ENCODE data around the gene KRTAP9-1.
"Not testable (repeated sequence)": the region's sequence is repeated elsewhere in the genome, so short reads cannot be mapped to it uniquely, and the experiment has no call there.

The KRTAP9-1 gene, protein sequence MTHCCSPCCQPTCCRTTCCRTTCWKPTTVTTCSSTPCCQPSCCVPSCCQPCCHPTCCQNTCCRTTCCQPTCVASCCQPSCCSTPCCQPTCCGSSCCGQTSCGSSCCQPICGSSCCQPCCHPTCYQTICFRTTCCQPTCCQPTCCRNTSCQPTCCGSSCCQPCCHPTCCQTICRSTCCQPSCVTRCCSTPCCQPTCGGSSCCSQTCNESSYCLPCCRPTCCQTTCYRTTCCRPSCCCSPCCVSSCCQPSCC

DNA sequence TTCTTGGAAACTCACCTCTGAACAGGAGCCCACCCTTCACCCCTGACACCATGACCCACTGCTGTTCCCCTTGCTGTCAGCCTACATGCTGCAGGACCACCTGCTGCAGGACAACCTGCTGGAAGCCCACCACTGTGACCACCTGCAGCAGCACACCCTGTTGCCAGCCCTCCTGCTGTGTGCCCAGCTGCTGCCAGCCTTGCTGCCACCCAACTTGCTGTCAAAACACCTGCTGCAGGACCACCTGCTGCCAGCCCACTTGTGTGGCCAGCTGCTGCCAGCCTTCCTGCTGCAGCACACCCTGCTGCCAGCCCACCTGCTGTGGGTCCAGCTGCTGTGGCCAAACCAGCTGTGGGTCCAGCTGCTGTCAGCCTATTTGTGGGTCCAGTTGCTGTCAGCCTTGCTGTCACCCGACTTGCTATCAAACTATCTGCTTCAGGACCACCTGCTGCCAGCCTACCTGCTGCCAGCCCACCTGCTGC lies at the start of gene KRTAP9-1:
Gene KRTAP9-1, plus strand, starts transcription at position 51 of the 482 bp plus-strand sequence. Its CDS starts 0 bp downstream, at position 51.
- DNase-seq: not testable (repeated sequence)

DNA sequence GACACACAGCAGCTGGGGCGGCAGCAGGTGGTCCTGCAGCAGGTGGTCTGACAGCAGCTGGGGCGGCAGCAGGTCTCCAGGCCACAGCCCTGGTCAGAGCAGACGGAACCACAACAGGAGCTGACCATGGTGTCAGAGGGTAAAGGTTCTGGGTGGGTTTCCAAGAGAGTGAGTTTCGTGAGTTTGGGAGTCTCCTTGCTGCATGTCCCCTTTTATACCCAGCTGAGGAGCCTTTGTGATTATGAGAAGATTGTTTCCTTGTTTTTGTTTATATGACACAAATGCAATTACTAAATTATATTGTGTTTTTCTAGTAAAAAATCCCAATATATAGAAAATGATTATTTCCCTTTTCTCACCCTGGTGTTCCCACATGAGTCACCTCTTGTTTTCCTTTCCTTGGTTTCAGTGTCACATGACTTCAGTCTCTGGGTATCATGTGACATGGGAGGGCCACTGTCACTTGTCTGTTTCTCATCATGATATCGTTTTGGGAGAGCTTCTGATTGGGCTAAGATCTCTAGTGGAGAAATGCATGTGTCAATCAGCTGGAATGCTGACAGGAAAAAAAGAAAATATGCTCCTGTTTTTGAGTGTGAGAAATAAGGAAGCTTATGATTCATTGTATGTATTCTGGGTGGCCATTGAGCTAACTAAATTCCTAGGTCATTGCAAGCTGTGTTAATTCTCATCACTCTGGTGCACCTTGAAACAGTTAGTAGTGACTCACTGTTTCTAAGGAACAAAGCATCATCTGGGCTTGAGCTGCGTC lies 49.1 kb upstream of the KRTAP9-1 start, which contains the start of gene KRTAP4-6:
Gene KRTAP4-6, minus strand, starts transcription at position 185 of the 772 bp plus-strand sequence. Its CDS starts 57 bp downstream, at position 128.
- no peak for DNase-seq

DNA sequence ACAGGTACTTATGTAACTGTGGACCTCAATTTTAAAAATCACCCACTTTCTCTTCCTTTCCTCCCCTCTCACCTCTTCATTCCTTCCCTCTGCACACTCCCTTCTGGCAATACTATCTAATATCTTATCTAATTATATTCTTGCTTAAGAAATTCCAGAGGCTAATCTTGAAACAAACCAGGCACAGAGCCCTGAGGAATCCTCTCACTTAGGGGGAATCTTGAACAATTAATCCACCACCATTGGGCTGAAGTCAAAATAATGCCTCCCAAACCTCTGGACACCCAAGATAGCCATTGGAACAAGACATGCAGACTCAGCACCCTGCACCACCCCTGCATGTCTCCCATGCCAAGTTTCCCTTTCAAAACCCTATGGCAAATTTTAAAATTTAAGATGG lies 48.3 kb upstream of the KRTAP9-1 start:
- no peak for DNase-seq

DNA sequence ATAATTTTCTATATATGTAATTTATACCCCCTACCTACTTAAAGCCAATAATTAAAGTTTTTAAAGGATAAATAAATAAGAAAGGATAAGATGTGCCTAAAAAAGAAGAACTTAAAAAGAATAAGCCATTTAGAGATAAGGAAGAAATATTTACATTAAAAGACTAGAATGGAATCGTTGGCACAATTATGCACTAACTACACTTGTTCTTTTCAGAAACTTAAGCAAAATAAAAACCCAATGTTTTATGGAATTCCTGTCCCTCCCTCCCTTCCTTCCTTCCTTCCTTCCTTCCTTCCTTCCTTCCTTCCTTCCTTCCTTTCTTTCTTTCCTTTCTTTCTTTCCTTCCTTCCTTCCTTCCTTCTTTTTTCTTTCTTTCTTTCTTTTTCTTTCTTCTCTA lies 44.8 kb upstream of the KRTAP9-1 start:
- no peak for DNase-seq

DNA sequence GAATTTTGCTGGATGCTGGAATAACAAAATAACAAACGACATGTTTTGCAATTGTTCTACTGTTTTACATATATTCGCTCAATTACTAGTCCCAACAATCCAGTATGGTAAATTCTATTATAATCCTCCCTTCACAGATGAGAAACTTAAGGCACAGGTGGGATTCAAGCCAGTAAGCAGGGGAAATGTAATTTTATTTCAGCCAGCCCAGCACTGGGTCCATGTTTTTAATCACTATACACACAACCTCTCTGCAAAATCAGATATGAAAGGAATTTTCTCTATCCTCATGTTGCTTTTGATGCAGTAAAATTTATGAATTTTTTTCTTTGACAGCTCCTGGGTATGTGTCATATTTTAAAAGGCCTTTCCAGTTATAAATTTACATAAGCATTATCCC lies 44.4 kb upstream of the KRTAP9-1 start:
- DNase-seq: no peak

DNA sequence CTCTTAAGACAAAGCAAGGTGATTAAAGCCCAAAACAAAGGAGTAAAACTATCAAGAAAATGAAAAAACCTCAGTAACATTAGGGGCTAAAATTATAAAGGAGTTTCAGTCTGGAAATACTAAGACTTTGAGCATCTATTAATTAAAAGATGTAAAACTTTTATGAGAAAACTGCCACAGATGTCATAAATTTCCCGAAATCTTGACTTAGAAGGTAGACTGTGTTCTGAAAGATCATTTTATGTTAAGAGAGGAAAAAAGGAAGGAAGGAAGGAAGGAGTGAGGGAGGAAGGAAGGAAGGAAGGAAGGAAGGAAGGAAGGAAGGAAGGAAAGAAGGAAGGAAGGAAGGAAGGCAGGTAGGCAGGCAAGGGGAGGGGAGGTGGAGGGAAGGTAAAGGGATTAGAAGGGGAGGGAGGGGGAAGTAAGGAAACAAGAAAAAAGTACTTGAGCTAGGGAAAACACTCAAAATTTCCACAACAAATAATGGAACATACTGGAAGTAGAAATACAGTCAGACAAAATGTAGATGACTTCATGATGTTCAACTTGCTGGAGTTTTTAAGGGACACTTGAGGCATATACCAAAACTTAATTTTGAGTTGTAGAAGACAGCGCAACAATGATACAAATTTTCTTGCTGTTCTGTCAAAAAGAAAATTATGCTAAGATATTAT lies 42.0 kb upstream of the KRTAP9-1 start:
- DNase-seq: no peak

DNA sequence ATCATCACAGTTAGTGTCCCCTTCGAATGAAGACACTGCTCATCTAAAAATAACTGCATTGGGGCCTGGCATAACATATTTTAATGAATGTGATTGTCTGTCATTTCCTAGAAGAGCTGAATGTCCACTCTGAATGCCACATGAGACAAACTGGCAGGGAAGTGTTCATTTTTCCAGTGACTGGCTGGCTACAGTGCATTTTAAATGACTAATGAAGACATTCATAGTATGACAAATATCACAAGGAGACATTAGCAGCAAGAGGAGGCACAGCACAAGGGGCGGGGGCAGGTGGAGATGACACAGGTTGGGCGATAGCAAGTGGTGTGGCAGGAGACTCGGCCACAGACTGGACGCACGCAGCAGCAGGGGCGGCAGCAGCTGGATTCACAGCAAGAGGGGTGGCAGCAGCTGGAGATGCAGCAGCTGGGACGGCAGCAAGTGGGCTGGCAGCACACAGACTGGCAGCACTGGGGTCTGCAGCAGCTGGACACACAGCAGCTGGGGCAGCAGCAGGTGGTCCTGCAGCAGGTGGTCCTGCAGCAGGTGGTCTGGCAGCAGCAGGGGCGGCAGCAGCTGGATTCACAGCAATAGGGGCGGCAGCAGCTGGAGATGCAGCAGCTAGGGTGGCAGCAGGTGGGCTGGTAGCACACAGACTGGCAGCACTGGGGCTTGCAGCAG lies 40.6 kb upstream of the KRTAP9-1 start:
- DNase-seq: not testable (repeated sequence)

DNA sequence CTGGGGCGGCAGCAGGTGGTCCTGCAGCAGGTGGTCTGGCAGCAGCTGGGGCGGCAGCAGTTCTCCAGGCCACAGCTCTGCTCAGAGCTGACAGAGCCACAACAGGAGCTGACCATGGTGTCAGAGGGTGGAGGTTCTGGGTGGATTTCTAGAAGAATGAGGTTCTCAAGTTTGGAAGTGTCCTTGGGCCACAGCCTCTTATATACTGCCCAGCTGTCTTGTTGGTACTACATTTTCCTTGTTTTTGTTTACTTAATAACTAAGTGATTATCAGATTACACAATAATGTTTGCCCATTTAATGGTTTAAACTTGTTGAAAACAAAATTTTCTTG lies 40.1 kb upstream of the KRTAP9-1 start, which contains the start of gene KRTAP4-5:
Gene KRTAP4-5, minus strand, starts transcription at position 174 of the 334 bp plus-strand sequence. Its CDS starts 58 bp downstream, at position 116.
- no peak for DNase-seq

DNA sequence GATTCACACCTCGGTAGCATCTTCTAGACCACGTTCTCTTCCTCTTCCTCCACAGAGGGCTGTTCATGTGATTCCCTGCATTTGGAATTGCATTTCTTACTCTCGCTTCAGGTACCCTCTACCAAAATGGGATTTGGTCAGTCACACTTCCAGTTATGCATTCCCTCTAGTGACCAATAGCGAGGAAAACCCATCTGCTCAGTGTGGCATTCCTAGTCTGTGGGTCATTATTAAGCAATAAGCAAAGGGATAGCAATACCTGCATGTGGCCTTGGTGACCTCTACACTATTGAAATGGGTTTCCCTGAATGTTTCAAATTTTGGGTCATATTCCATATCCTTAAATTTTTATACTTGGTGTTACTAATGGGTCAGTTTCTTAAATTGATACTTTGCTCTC lies 39.7 kb upstream of the KRTAP9-1 start:
- no peak for DNase-seq

DNA sequence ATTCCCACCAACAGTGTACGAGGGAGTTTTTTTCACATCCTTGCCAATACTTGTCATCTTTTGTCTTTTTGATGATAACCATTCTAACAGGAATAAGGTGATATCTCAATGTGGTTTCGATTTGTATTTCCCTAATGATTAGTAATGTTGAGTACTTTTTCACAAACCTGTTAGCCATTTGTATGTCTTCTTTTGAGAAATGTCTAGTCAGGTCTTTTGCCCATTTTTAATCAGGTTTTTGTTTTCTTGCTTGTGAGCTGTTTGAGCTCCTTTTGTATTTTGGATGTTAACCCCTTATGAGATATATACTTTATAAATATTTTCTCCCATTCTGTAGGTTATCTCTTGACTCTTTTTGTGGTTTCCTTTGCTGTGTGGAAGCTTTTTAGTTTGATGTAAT lies 38.2 kb upstream of the KRTAP9-1 start:
- no peak for DNase-seq

DNA sequence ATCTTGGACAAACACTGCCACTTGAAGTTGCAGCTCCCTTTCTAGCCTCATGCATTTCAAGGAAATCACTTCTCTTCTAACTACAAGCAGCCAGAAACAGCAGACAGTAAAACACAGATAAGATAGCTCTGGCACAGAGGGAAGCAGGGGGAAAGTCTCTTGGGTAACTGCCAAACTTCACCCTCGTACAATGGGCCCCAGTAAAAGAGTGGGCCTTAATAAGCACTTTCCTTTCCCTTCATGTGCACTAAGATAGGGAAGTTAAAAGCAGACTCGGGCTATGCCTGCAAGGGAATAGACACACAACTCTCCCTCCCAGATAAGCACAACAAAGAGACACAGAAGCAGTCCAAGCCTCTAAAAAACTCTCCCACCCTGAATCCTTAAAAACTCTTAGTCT lies 35.8 kb upstream of the KRTAP9-1 start:
- DNase-seq: no peak

DNA sequence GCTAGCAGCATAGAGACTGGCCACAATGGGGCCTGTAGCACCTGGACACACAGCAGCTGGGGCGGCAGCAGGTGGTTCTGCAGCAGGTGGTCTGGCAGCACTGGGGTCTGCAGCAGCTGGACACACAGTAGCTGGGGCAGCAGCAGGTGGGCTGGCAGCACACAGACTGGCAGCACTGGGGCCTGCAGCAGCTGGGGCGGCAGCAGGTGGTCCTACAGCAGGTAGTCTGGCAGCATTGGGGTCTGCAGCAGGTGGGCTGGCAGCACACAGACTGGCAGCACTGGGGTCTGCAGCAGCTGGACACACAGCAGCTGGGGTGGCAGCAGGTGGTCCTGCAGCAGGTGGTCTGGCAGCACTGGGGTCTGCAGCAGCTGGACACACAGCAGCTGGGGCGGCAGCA lies 29.5 kb upstream of the KRTAP9-1 start:
- DNase-seq: not testable (repeated sequence)

DNA sequence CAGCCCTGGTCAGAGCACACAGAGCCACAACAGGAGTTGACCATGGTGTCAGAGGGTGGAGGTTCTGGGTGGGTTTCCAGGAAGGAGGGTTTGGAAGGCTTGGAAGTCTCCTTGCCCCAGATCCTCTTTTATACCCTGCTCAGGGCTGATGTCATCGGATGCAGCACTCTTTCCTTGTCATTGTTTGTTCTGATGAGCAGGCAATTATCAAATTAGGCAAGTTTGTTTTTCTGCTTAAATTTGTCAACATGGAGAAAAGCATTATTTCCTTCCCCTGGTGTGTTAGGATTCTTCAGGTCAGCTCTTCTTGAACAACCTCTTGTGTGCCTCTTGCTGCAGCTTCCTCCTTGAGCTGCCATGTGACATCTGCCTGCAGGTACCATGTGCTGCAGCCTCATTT lies 29.0 kb upstream of the KRTAP9-1 start, which contains the start of gene KRTAP4-4:
Gene KRTAP4-4, minus strand, starts transcription at position 101 of the 400 bp plus-strand sequence. Its CDS starts 57 bp downstream, at position 44.
- no peak for DNase-seq

DNA sequence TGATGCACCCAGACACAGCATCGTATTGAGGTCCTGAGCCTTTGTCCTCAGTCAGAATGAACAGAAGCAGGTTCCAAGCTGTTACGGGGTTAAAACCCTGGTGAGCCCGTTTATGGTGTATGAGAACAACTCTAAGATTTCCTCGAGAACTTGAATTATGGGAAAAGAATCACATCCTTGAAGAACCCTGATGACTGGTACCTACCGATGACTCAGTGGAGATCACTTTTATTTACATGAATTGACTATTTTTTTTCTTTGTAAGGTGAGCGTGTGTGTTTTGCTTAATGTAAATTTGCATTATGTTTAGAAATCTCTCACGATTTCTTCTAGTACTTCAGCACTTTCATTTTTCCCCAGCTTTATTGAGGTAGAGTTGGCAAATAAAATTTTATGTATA lies 25.9 kb upstream of the KRTAP9-1 start:
- no peak for DNase-seq

DNA sequence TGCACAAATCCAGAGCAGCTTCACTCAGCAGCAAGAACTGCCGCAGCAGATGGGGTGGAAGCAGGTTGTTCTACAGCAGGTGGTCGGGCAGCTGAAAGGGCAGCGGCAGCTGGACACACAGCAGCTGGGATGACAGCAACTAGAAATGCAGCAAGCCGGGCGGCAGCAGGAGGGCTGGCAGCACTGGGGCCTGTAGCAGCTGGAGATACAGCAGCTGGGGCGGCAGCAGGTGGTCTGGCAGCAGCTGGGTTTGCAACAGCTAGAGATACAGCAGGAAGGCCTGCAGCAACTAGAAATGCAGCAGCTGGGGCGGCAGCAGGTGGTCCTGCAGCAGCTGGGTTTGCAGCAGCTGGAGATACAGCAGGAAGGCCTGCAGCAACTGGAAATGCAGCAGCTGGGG lies 22.1 kb upstream of the KRTAP9-1 start:
- no peak for DNase-seq

DNA sequence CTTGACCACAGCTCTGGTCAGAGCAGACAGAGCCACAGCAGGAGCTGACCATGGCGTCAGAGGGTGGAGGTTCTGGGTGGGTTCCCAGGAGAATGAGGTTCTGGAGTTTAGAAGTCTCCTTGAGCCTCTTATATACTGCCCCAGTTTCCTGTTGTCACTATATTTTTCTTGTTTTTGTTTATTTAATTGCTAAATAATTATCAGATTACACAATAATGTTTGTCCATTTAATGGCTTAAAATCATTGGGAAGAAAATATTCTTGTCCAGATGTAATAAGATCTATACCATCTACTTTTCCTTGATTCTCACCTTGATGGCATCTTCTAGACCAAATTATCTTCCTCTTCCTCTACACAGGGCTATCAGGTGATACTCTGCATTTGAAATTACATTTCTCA lies 21.6 kb upstream of the KRTAP9-1 start, which contains the start of gene KRTAP4-3:
Gene KRTAP4-3, minus strand, starts transcription at position 101 of the 400 bp plus-strand sequence. Its CDS starts 49 bp downstream, at position 52.
- DNase-seq: no peak

DNA sequence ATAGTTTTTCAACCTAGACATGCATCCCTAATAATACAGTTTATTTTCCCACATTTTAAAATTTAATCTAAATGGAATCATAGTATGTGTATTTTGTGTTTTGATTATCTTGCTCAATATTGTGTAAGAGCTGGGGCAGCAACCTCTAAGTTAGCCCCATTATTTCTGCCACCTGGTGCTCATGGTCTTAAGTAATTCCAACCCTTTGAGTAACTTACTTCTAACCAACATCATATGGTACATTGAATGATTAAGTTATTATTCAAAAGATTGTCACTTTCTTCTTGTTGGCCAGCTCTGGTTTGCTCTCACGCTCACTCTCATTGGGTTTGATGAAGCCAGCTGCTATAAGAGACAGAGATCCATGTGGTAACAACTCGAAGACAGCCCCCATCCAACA lies 17.8 kb upstream of the KRTAP9-1 start:
- DNase-seq: no peak

DNA sequence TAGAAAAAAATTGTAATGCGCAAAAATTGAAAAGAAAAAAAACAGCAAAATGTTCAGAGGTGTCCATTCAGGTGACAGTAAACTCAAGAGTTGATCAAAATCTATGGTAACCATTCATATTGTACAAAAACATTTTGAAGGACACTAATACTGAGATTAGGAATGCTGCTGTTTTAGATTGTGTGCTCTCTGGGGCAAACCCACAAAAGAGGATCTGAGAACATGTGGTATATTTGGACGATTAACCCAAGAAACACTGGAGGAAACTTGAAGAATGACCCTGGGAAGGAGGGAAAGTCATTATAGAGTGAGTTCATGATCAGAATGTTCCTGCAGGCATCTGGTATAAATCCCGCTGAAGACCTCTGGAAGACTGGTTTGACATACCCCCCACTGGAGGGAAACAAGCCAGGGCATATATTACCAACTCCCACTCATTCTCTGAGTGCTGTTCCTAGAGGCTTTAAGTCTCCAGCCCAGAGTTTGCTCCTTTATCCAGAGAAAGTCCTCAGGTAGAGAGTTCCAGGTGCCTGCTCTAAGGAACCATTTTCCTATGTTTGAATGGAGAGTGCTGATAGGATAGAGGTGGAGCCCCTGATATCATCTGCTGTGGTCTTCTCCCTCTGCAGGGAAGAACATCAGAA lies 12.8 kb upstream of the KRTAP9-1 start:
- DNase-seq: no peak

DNA sequence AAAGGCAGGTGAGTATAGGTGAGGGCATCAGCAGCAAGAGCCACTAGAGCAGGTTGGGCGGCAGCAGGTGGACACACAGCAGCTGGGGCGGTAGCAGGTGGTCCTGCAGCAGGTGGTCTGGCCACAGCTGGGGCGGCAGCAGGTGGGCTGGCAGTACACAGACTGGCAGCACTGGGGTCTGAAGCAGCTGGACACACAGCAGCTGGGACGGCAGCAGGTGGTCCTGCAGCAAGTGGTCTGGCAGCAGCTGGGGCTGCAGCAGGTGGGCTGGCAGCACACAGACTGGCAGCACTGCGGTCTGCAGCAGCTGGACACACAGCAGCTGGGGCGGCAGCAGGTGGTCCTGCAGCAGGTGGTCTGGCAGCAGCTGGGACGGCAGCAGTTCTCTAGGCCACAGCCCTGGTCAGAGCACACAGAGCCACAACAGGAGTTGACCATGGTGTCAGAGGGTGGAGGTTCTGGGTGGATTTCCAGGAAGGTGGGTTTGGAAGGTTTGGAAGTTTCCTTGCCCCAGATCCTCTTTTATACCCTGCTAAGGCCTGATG lies 11.9 kb upstream of the KRTAP9-1 start, which contains the start of gene KRTAP4-2:
Gene KRTAP4-2, minus strand, starts transcription at position 495 of the 545 bp plus-strand sequence. Its CDS starts 57 bp downstream, at position 438.
- no peak for DNase-seq

DNA sequence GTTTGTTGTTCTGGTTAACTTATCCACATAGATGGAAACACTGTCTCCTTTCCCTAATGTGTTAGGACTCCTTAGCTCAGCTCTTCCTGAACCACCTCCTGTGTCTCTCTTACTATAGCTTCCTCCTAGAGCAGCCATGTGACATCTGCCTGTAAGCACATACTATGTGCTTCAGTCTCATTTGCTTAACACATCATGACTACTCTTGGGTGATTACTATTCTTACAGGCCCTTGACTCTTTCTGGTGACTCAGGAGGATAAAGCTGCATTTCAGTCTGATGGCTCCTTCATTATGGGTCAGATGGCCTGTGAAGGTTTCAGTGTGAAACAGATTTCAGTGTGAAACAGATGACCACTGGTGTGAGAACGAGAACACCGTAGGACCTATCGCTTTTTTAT lies 11.3 kb upstream of the KRTAP9-1 start:
- no peak for DNase-seq

DNA sequence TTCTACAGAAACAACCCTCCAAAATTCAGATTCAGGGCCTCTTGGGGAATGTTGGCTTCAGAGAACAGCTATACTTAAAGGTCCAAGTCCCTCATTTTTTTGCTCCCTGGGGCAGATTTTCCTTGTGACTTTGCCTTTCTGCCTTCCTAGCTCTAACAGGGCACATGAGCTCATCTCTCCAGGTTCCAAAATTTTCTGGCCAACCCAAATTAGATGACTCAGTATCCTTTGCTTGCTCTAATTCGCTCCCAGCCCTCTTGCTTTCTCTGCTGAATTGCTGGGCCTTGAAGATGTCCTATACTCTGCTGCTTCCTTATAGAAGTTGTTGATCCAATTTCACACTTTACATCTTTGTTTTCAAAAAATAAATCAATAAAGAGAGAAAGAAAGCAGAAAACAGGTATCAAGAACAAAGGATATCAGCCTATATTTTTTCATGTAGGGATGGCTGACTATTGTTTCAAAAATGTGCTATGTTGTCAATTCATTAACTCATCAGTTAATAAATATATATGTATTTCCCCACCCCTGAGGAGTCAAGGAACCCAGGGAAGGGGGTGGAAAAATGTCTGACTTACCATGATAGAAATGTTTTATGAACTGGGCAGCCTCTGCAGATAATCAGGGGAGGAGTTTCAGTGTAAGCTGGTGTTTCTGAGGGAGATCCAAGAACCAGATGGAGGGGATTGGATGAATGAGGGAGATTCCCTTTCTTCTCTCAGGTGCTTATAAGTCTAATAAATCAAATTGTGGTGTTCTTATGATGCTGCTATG lies 10.7 kb upstream of the KRTAP9-1 start:
- no peak for DNase-seq

All from activated CD4-positive, alpha-beta T cell treated with anti-CD3 and anti-CD28 coated beads for 48 hours (primary cell).